Liver (tissue), 9 donors: Measurements from ENCODE around the gene FBXO24. TPM values are rescaled to one million over a fixed set of nuclear protein-coding genes. Genes with fewer than 3 reads are reported as not detected.

Source experiments
- DNase-seq: peaks from one replicate; pipeline ENCODE4 v3.0.0-alpha.2; 2017; ENCODE audit warnings: low spot score
- H3K27ac ChIP-seq, 2 donors: one replicate each; pipeline ENCODE4 v1.7.0; 2013; ENCODE audit warnings: inconsistent platforms in 2 of 2, low read length in 2 of 2, control low read depth in 1 of 2, low read depth in 1 of 2, mild to moderate bottlenecking in 1 of 2
- H3K27me3 ChIP-seq, 4 donors: one replicate each; pipeline versions ENCODE4 v1.6.1 to v1.7.0; 2013; ENCODE audit warnings: low read length in 3 of 4, inconsistent platforms in 1 of 4, mild to moderate bottlenecking in 1 of 4, moderate library complexity in 1 of 4; ENCODE audit not compliant: control insufficient read depth in 4 of 4, insufficient read depth in 4 of 4
- H3K36me3 ChIP-seq, 4 donors: one replicate each; pipeline versions ENCODE4 v1.6.1 to v1.7.0; 2013; ENCODE audit warnings: low read length in 3 of 4, mild to moderate bottlenecking in 3 of 4, low read depth in 1 of 4, moderate library complexity in 1 of 4; ENCODE audit not compliant: control insufficient read depth in 4 of 4, insufficient read depth in 3 of 4
- H3K4me1 ChIP-seq, 4 donors: one replicate each; pipeline versions ENCODE4 v1.6.1 to v1.7.0; 2013; ENCODE audit warnings: low read length in 3 of 4, mild to moderate bottlenecking in 3 of 4, moderate library complexity in 1 of 4; ENCODE audit not compliant: control insufficient read depth in 4 of 4, insufficient read depth in 4 of 4
- H3K4me3 ChIP-seq, 3 donors: one replicate each; pipeline versions ENCODE4 v1.6.1 to v1.7.0; 2013; ENCODE audit warnings: low read length in 3 of 3, control low read depth in 1 of 3, low read depth in 1 of 3, mild to moderate bottlenecking in 1 of 3
- H3K9ac ChIP-seq, 2 donors: one replicate each; pipeline ENCODE4 v1.7.0; 2013; ENCODE audit warnings: low read length in 2 of 2, mild to moderate bottlenecking in 2 of 2, moderate library complexity in 2 of 2, control low read depth in 1 of 2, low read depth in 1 of 2
- H3K9me3 ChIP-seq, 4 donors: one replicate each; pipeline versions ENCODE4 v1.6.1 to v1.7.0; 2013; ENCODE audit warnings: low read length in 3 of 4; ENCODE audit not compliant: control insufficient read depth in 4 of 4
- ATF3 ChIP-seq: IDR thresholded peaks from 2 replicates; pipeline ENCODE4 v1.6.1; 2016; ENCODE audit warnings: antibody characterized with exemption
- CTCF ChIP-seq: fragments of 150-350 bp; IDR thresholded peaks from 2 replicates; pipeline ENCODE4 v1.5.1; 2017; ENCODE audit warnings: improper control_type of control experiment, low read depth, low read length; ENCODE audit not compliant: missing input control
- EGR1 ChIP-seq, 2 donors: IDR thresholded peaks; 2 replicates each; pipeline ENCODE4 v1.6.1; 2016 to 2018; ENCODE audit warnings: antibody characterized with exemption in 2 of 2, low read depth in 2 of 2
- FOXA1 ChIP-seq: IDR thresholded peaks from 2 replicates; pipeline ENCODE4 v1.6.1; 2016; ENCODE audit warnings: antibody characterized with exemption
- FOXA2 ChIP-seq: IDR thresholded peaks from 2 replicates; pipeline ENCODE4 v1.6.1; 2016; ENCODE audit warnings: antibody characterized with exemption
- GABPA ChIP-seq, 2 donors: IDR thresholded peaks in 1 of 2; conservative IDR thresholded peaks in 1 of 2; 2 replicates each; pipeline ENCODE4 v1.6.1; 2016; ENCODE audit warnings: antibody characterized with exemption in 2 of 2, mild to moderate bottlenecking in 1 of 2, moderate library complexity in 1 of 2
- HNF4A ChIP-seq, 2 donors: conservative IDR thresholded peaks; 2 replicates each; pipeline ENCODE4 v1.6.1; 2016; ENCODE audit warnings: antibody characterized with exemption in 2 of 2, mild to moderate bottlenecking in 2 of 2
- HNF4G ChIP-seq: IDR thresholded peaks from 2 replicates; pipeline ENCODE4 v1.6.1; 2016; ENCODE audit warnings: antibody characterized with exemption
- JUND ChIP-seq, 2 donors: IDR thresholded peaks; 2 replicates each; pipeline ENCODE4 v1.6.1; 2016; ENCODE audit warnings: antibody characterized with exemption in 2 of 2
- MAX ChIP-seq: IDR thresholded peaks from 2 replicates; pipeline ENCODE4 v1.6.1; 2016; ENCODE audit warnings: antibody characterized with exemption
- NR2F2 ChIP-seq: IDR thresholded peaks from 2 replicates; pipeline ENCODE4 v1.6.1; 2016; ENCODE audit warnings: antibody characterized with exemption
- RAD21 ChIP-seq, 2 donors: IDR thresholded peaks; 2 replicates each; pipeline ENCODE4 v1.6.1; 2016; ENCODE audit warnings: antibody characterized with exemption in 2 of 2, mild to moderate bottlenecking in 2 of 2
- REST ChIP-seq: IDR thresholded peaks from 2 replicates; pipeline ENCODE4 v1.6.1; 2016; ENCODE audit warnings: antibody characterized with exemption, mild to moderate bottlenecking
- RXRA ChIP-seq, 2 donors: IDR thresholded peaks; 2 replicates each; pipeline ENCODE4 v1.6.1; 2017 to 2018; ENCODE audit warnings: antibody characterized with exemption in 2 of 2, mild to moderate bottlenecking in 1 of 2
- SP1 ChIP-seq: IDR thresholded peaks from 2 replicates; pipeline ENCODE4 v1.6.1; 2018; ENCODE audit warnings: antibody characterized with exemption, mild to moderate bottlenecking
- TAF1 ChIP-seq: conservative IDR thresholded peaks from 2 replicates; pipeline ENCODE4 v1.6.1; 2016; ENCODE audit warnings: antibody characterized with exemption, mild to moderate bottlenecking
- YY1 ChIP-seq: IDR thresholded peaks from 2 replicates; pipeline ENCODE4 v1.6.1; 2016; ENCODE audit warnings: antibody characterized with exemption, mild to moderate bottlenecking
- WGBS: extraction: QIAGEN DNeasy Blood & Tissue Kit; methylation state at CpG from one replicate; pipeline ENCODE4 v1.1.7; 2013; 5-methylcytosine and 5-hydroxymethylcytosine counted together
- polyA plus RNA-seq, 2 donors: library from polyadenylated mRNA; stranded (reverse) in 1 of 2; unstranded in 1 of 2; fragments of 200-250 nt in 1 of 2; fragments of >200 nt in 1 of 2; fragmentation: Nextera tagmentation in 1 of 2; extraction: Ambion mirVana in 1 of 2; gene quantifications; one replicate each; pipeline versions ENCODE4 v1.2.1 to v1.2.3, GENCODE V29; 2013 to 2015
- total RNA-seq, 2 donors: library from RNA; depleted of rRNA; stranded (reverse); fragments of >200 nt; gene quantifications; one replicate each; pipeline ENCODE4 v1.2.3, GENCODE V29; 2014
- TF ChIP-seq, protein P1 (sequence below): IDR thresholded peaks from 2 replicates; pipeline ENCODE4 v1.6.1; 2016; ENCODE audit warnings: antibody characterized with exemption
- donor health status: healthy.
- donor health status: healthy.
- donor health status: healthy.
- donor health status: healthy.
- donor health status: healthy.

Gene FBXO24
- total and polyA plus RNA-seq, 4 donors: 0.25 to 1.3 (median 0.50) TPM

DNA sequence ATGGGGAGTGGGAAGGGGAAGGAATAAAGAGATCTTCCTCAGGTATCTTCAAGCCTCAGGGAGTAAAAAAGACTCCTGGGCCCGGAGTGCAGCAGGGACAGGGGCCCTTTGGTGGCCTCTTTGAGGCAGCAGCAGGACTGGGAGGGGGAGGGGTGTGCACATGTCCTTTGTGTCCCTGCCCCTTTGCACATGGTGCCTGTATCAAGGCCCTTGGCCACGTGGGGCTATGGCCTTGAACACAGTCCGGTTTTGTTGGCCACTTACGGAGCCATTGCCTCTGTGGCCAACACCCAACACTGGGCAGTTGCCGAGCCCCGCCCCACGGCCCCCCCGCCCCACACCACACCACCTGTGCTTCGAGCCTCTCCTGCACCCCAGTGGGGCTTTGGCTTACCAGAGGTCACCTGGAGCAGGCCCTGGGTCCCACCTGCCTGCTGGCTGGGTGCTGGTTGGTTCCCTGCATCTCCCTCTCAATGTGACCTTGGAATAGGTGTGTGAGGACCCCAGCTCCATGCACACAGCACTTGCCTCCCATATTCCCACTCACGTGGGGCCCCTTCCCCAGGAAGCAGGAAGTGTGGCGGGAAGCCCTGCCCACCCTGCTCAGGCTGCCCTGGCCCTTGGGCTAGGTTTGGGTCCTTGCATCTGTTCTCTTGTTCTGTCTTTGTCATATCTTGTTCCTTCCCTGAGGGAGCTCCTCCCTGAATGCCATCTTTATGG, 17.8 kb upstream of the FBXO24 start:
- TF ChIP-seq RAD21 (IDR thresholded peaks at IDR 0.05) (peak; percentile 12 to 26), RXRA (IDR thresholded peaks at IDR 0.05) (peak; percentile 75 to 88), TAF1 (no peak), HNF4A (conservative IDR thresholded peaks at IDR 0.05) (peak; percentile 84 to 93), HNF4G (no peak), JUND (IDR thresholded peaks at IDR 0.05) (peak in 1 of 2 donors; percentile 44), MAX (peak; percentile 97), GABPA (IDR thresholded peaks at IDR 0.05 in 1 of 2, conservative IDR thresholded peaks at IDR 0.05 in 1 of 2) (no peak), CTCF (no peak), FOXA1 (no peak), SP1 (peak; percentile 82), NR2F2 (no peak), FOXA2 (peak; percentile 53), REST (peak; percentile 69), ATF3 (no peak), EGR1 (IDR thresholded peaks at IDR 0.05; ENCODE audit: low read depth in 2 of 2) (peak; percentile 6 to 61), YY1 (peak; percentile 63)
- TF ChIP-seq, protein P1, sequence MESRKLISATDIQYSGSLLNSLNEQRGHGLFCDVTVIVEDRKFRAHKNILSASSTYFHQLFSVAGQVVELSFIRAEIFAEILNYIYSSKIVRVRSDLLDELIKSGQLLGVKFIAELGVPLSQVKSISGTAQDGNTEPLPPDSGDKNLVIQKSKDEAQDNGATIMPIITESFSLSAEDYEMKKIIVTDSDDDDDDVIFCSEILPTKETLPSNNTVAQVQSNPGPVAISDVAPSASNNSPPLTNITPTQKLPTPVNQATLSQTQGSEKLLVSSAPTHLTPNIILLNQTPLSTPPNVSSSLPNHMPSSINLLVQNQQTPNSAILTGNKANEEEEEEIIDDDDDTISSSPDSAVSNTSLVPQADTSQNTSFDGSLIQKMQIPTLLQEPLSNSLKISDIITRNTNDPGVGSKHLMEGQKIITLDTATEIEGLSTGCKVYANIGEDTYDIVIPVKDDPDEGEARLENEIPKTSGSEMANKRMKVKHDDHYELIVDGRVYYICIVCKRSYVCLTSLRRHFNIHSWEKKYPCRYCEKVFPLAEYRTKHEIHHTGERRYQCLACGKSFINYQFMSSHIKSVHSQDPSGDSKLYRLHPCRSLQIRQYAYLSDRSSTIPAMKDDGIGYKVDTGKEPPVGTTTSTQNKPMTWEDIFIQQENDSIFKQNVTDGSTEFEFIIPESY: peak; percentile 73
- WGBS: 29% methylated on average over 11 of the region's 11 CpGs
- peak overlapping the region; percentile 84 to 90 for H3K27ac ChIP-seq
- peak overlapping the region in 1 of 2 donors; percentile 26 for H3K9ac ChIP-seq
- peaks cover 37 to 83% (median 69%) of the 10 kb centered on the region in 4 donors for H3K4me1 ChIP-seq
- peaks cover 0 to 6% (median 0%) of the 10 kb centered on the region in 4 donors for H3K36me3 ChIP-seq
- H3K9me3 ChIP-seq: no peaks in the 10 kb centered on the region
- peak; percentile 53 for DNase-seq
- peak overlapping the region in 1 of 3 donors; percentile 33 for H3K4me3 ChIP-seq
- H3K27me3 ChIP-seq: no peaks in the 10 kb centered on the region
